Activated CD8-positive, alpha-beta memory T cell treated with anti-CD3 and anti-CD28 coated beads, Interleukin-2, amount 50 U/mL, for 1 hour (primary cell): Measurements from ENCODE around the gene SLC25A48.

ENCODE experiments used
- DNase-seq: peaks from one replicate; pipeline ENCODE4 v3.0.0-alpha.2; 2020; ENCODE audit errors: extremely low read depth

SLC25A48 gene

DNA sequence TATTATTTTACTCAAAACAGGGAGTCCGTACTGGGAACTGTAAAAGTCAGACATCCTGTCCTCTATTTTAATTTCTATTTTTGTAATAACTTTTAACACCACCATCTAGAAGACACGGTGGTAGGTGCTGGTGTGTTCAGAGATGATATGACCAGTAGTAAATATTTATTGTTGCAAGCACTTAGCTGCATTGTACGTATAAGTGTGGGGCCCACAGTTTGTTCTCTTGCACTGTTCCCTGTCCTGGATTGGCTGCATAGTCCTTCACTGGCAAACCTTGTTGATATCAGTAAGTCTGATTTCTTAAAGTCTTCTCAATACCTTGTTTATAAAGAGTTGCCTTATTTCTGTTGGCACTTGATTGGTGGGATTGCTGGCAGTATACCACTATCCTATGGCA, 85.7 kb downstream of the SLC25A48 start:
- DNase-seq, result no peak

DNA sequence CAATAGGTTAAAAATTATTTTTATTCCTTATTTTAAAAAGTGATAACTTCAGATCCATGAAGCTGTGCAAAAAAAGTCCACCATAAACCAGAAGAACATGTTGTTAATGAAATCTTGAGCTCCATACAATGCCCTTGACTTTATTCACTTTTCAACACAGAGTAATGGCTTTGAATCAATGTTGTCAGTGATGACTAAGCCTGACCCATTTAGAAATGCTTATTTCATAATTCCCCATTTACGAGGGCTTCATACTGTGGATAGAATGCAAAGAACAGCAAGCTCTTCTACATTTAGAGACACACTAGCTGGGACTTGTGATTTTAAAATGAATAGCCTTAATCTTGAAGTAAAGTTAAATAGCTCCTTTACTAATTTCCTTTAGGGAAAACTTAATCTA, 86.9 kb downstream of the SLC25A48 start:
- DNase-seq, result no peak

GRCh38 chr5:135930029-135930948, 95.8 kb downstream of the SLC25A48 start:
- no peak for DNase-seq

- no peak for DNase-seq
These were observed 96.5 kb downstream of the SLC25A48 start for GRCh38 chr5:135930949-135931295.

- DNase-seq, result no peak
These were observed 100.5 kb downstream of the SLC25A48 start for GRCh38 chr5:135934939-135935338.

DNA sequence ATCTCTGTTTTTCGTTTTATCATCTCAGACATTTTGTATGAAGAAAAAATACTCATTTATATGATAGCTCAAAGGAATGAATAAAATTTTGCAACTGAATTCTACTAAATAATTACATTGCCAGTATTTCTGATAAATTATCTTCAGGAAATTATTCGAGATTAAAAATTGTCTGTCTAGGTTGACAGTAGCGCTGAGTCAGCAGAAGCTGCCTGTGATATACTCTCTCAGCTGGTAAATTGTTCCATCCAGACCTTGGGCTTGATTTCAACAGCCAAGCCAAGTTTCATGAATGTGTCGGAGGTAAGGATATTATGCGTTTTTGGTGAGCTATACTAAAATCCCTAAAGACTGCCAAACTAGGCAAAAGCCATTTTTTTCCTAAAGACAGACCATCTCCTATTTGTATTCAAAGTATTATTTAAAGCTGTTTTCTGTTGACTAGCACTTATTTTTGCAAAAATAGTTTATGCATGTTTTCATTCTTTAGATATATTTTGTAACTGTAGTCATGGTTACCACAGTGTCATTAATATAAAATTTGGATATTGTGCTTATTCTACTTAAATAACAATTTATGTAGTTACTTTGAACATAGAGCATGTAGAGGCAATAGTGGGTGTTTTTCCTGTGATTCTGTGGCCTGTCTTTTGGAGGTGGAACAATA, 102.9 kb downstream of the SLC25A48 start:
- DNase-seq, result no peak
